ENCODE data around the gene OR52K2. TPM values are rescaled to one million over a fixed set of nuclear protein-coding genes. Genes with fewer than 3 reads are reported as not detected.
"Not testable (repeated sequence)": the region's sequence is repeated elsewhere in the genome, so short reads cannot be mapped to it uniquely, and the experiment has no call there.

Gene OR52K2
- total RNA-seq, 1 donor from 2014 or later, result not detected

GRCh38 chr11:4480577-4481239, 31.6 kb downstream of the OR52K2 start:
- peak; percentile 29 to 89 for DNase-seq (ENCODE audit: low read depth in 2 of 2)

DNA sequence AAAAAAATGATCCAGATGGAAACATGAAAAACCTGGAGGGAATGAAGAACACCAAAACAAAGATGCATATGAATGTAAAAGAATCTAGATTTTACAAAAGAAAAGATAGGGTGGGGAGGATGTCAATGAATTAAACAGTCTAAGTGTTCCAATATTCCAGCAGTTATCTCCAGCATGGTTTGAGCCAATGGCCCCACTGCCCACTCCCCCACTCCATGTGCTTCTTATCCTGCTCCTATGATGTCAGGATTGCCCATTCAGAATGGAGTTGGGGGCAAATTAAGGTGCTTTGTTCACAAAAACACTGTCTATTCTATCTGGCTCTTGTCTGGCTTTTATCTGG, 32.1 kb downstream of the OR52K2 start:
- DNase-seq (ENCODE audit: low read depth in 2 of 2), result no peak

GRCh38 chr11:4482445-4482844, 33.4 kb downstream of the OR52K2 start, which contains the start of gene OR52K1:
Gene OR52K1, plus strand, starts transcription at chr11:4482646. Its CDS starts 6,255 bp downstream, at chr11:4488901.
- no peak for DNase-seq (ENCODE audit: low read depth in 2 of 2)

- DNase-seq (ENCODE audit: low read depth in 2 of 2), result no peak
Measured at GRCh38 chr11:4484310-4484709, 35.2 kb downstream of the OR52K2 start.

DNA sequence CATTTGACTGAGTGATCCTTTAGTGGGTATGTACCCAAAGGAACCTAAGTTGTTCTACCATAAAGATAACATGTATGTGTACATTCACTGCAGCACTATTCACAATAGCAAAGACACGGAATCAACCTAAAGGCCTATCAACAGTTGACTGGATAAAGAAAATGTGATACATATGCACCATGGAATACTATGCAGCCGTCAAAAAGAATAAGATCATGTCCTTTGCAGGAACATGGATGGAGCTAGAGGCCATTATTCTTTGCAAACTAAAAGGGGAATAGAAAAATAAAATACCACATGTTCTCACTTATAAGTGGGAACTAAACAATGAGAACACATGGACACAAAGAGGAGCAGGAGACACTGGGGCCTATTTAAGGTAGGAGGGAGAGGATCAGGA, 42.3 kb downstream of the OR52K2 start:
- not testable (repeated sequence) for DNase-seq (ENCODE audit: low read depth in 2 of 2)

- DNase-seq (ENCODE audit: low read depth in 2 of 2), result peak in 1 of 2 donors; percentile 11
Measured at GRCh38 chr11:4491878-4492606, 42.9 kb downstream of the OR52K2 start.

- DNase-seq (ENCODE audit: low read depth in 2 of 2), result peak in 1 of 2 donors; percentile 4
Measured at GRCh38 chr11:4493480-4493818, 44.4 kb downstream of the OR52K2 start.

DNA sequence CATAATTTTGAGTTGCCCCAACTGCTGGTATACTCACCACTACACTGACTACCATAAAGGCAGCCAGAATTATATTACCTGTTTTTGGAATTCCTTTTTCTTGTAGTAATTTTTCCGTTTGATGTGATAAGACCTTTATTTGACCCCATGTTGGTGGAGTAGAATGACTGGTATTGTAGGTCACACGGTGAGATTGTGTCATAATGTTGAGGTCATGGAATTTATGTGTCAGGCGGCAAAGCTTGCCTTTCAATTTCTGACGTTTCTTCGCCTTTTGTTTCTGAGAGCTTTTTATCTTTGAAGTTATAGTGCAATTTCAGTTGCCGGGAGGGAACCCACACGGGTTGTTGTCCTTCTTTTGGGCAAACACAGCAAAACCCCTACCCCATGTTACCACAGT, 46.4 kb downstream of the OR52K2 start:
- peak; percentile 3 to 34 for DNase-seq (ENCODE audit: low read depth in 2 of 2)

GRCh38 chr11:4495986-4496385, 46.9 kb downstream of the OR52K2 start:
- no peak for DNase-seq (ENCODE audit: low read depth in 2 of 2)

- no peak for DNase-seq (ENCODE audit: low read depth in 2 of 2)
Measured at GRCh38 chr11:4496557-4497248, 47.6 kb downstream of the OR52K2 start.

Other genes with a start within 250 kb of the OR52K2 start
- not detected in 2 replicates for gene OR52B4, start 80.9 kb upstream of the OR52K2 start, total RNA-seq
- gene TRIM21, start 55.6 kb upstream of the OR52K2 start, total RNA-seq, result 20.5 and 27.8 TPM in 2 replicates
- not detected in 2 replicates for gene OR52K1, start 33.4 kb downstream of the OR52K2 start, total RNA-seq
- not detected in 2 replicates for gene OR52M1, start 95.9 kb downstream of the OR52K2 start, total RNA-seq
- not detected in 2 replicates for gene OR52I2, start 132.4 kb downstream of the OR52K2 start, total RNA-seq
- not detected in 2 replicates for gene OR52I1, start 144.7 kb downstream of the OR52K2 start, total RNA-seq
- 7.2 and 8.3 TPM in 2 replicates for gene TRIM68, start 158.9 kb downstream of the OR52K2 start, total RNA-seq
- gene OR51D1, start 188.2 kb downstream of the OR52K2 start, total RNA-seq, result not detected in 2 replicates
- gene OR51E1, start 194.7 kb downstream of the OR52K2 start, total RNA-seq, result not detected in 2 replicates
- not detected in 2 replicates for gene OR51E2, start 248.6 kb downstream of the OR52K2 start, total RNA-seq

Measured in lung microvascular endothelial cell (primary cell).